MM.1S (cell line): ENCODE measurements around the gene SLC4A5.

Source experiments
- DNase-seq: peaks from one replicate; pipeline ENCODE4 v3.0.0-alpha.2; 2015
- H2AFZ ChIP-seq: fragments of 300-600 bp; sonication (generic); 2 replicates; pipeline ENCODE4 v1.6.0; 2016; ENCODE audit warnings: antibody characterized with exemption, low read length
- H3F3A ChIP-seq: fragments of 300-600 bp; sonication (generic); 2 replicates; pipeline ENCODE4 v1.6.1; 2016; ENCODE audit warnings: mild to moderate bottlenecking, antibody characterized with exemption, low read length, moderate library complexity, mixed read lengths; ENCODE audit not compliant: insufficient read depth
- H3K27ac ChIP-seq: fragments of 300-600 bp; sonication (generic); 2 replicates; pipeline ENCODE4 v1.5.1; 2016; ENCODE audit warnings: mild to moderate bottlenecking, low read length
- H3K27me3 ChIP-seq: fragments of 300-600 bp; sonication (generic); replicated peaks from 2 replicates; pipeline ENCODE4 v1.6.0; 2016; ENCODE audit warnings: low read length; ENCODE audit not compliant: insufficient read depth
- H3K36me3 ChIP-seq: fragments of 300-600 bp; sonication (generic); replicated peaks from 2 replicates; pipeline ENCODE4 v1.6.1; 2016; ENCODE audit warnings: mild to moderate bottlenecking, low read length, mixed read lengths; ENCODE audit not compliant: insufficient read depth
- H3K4me1 ChIP-seq: fragments of 300-600 bp; sonication (generic); 2 replicates; pipeline ENCODE4 v1.6.1; 2016; ENCODE audit warnings: low read length, mixed read lengths
- H3K4me2 ChIP-seq: fragments of 300-600 bp; sonication (generic); 2 replicates; pipeline ENCODE4 v1.6.0; 2016; ENCODE audit warnings: low read depth, low read length
- H3K4me3 ChIP-seq: fragments of 300-600 bp; sonication (generic); 2 replicates; pipeline ENCODE4 v1.5.1; 2016; ENCODE audit warnings: low read length, mixed read lengths
- H3K79me2 ChIP-seq: fragments of 300-600 bp; sonication (generic); 2 replicates; pipeline ENCODE4 v1.6.1; 2016; ENCODE audit warnings: mixed run types, low read length, mixed read lengths
- H3K9ac ChIP-seq: fragments of 300-600 bp; sonication (generic); 2 replicates; pipeline ENCODE4 v1.6.1; 2016; ENCODE audit warnings: low read length, mixed read lengths
- H3K9me2 ChIP-seq: fragments of 300-600 bp; sonication (generic); replicated peaks from 2 replicates; pipeline ENCODE4 v1.6.1; 2016; ENCODE audit warnings: mild to moderate bottlenecking, low read length, mixed read lengths; ENCODE audit not compliant: insufficient read depth
- H3K9me3 ChIP-seq: fragments of 300-600 bp; sonication (generic); replicated peaks from 2 replicates; pipeline ENCODE4 v1.6.1; 2016; ENCODE audit warnings: mild to moderate bottlenecking, low read length, mixed read lengths; ENCODE audit not compliant: insufficient read depth
- H4K20me1 ChIP-seq: fragments of 300-600 bp; sonication (generic); 2 replicates; pipeline ENCODE4 v1.6.1; 2016; ENCODE audit warnings: mild to moderate bottlenecking, low read length, moderate library complexity, mixed read lengths; ENCODE audit not compliant: insufficient read depth
- CTCF ChIP-seq: fragments of 300-600 bp; sonication (generic); IDR thresholded peaks from 2 replicates; pipeline ENCODE4 v1.5.1; 2016; ENCODE audit warnings: antibody characterized with exemption, low read length, mixed read lengths
- EZH2 ChIP-seq: fragments of 300-600 bp; sonication (generic); optimal IDR thresholded peaks from 2 replicates; pipeline ENCODE3; 2017; ENCODE audit warnings: low read depth, mild to moderate bottlenecking, antibody characterized with exemption, low read length, mixed read lengths
- EZH2phosphoT487 ChIP-seq: fragments of 300-600 bp; sonication (generic); IDR thresholded peaks from 2 replicates; pipeline ENCODE4 v1.6.1; 2018; ENCODE audit warnings: antibody characterized with exemption, low read length

SLC4A5 gene

DNA sequence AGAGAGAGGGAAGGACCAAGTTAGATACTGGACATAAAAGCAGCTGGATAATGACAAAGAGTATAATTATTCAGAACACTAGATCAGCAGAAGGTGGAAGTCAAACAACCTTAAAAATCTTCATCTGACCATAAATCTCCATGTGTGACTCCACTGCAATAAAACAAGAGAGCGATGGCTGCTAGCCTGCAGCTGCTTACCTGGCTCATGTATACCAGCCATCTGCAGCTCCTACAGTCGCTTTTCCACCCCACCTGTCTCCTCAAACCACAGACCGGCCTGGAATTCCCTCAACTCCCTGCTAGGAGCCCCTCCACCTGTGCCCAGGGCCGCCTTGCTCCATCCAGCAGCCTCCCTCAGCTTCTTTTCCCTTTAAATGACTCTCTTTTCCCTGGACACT, 64.5 kb downstream of the SLC4A5 start:
- Histone ChIP-seq H3K27ac (no peak overlapping the region), H3F3A (no peaks in the 10 kb centered on the region), H3K9me3 (no peaks in the 10 kb centered on the region), H4K20me1 (no peaks in the 10 kb centered on the region), H3K27me3 (no peaks in the 10 kb centered on the region), H3K79me2 (no peaks in the 10 kb centered on the region), H3K36me3 (no peaks in the 10 kb centered on the region), H3K4me2 (no peak overlapping the region), H3K4me1 (no peaks in the 10 kb centered on the region), H3K9ac (no peak overlapping the region), H2AFZ (no peak overlapping the region), H3K9me2 (no peaks in the 10 kb centered on the region), H3K4me3 (no peak overlapping the region)
- TF ChIP-seq EZH2phosphoT487: no peak
- TF ChIP-seq EZH2: no peak
- no peak for TF ChIP-seq CTCF
- no peak for DNase-seq

GRCh38 chr2:74278176-74278575, 65.0 kb downstream of the SLC4A5 start:
- Histone ChIP-seq H3K36me3 (no peaks in the 10 kb centered on the region), H3K4me1 (no peaks in the 10 kb centered on the region), H3K4me2 (no peak overlapping the region), H3K9me2 (no peaks in the 10 kb centered on the region), H3K79me2 (no peaks in the 10 kb centered on the region), H3K27me3 (no peaks in the 10 kb centered on the region), H4K20me1 (no peaks in the 10 kb centered on the region), H3F3A (no peaks in the 10 kb centered on the region), H3K9ac (no peak overlapping the region), H3K9me3 (no peaks in the 10 kb centered on the region), H3K27ac (no peak overlapping the region), H2AFZ (no peak overlapping the region), H3K4me3 (no peak overlapping the region)
- TF ChIP-seq EZH2: no peak
- TF ChIP-seq EZH2phosphoT487: no peak
- no peak for TF ChIP-seq CTCF
- no peak for DNase-seq

DNA sequence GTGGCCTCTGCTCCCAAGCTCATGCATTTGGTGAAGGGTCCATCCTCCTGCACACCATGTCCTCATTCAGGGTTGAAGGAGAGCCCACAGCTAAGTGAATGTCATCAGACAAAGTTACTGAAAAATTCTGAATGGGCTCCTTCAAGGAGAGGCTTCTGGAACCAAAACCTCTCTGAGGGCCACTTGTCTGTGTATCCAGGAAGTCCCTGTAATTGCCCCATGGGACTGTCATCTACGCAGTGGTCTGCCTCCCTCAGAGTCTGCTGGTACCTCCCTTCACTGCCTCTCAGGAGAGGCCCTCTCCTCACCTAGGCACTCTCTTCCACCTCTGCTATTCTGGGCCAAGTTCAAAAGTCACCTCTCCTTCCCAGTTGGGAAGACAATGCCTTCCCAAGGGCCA, 68.0 kb downstream of the SLC4A5 start:
- no peak for DNase-seq
- TF ChIP-seq EZH2: no peak
- no peak for TF ChIP-seq EZH2phosphoT487
- no peak for TF ChIP-seq CTCF
- no peak overlapping the region for H3K9ac ChIP-seq

DNA sequence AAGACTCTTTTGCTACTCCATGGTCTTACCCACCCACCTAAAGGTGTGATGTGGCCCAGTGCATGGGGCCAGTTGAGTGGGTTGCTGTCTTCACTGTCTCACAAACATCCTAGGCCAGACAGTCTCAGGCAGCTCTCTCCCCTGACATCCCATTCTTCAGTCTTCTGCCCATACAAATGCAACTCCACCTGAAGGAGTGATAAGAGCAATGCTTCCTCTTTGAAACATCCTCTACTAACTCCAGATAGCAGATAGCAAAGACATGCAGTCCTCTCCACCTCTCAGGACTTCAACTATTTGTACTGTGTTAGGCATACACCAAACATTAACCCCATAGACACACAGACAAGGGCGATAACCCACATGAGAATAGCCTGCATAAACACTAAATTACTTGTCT, 73.5 kb downstream of the SLC4A5 start:
- Histone ChIP-seq H3K4me3 (no peak overlapping the region), H3K9ac (no peak overlapping the region), H3K79me2 (no peaks in the 10 kb centered on the region), H4K20me1 (no peaks in the 10 kb centered on the region), H3K9me3 (no peaks in the 10 kb centered on the region), H3K27me3 (no peaks in the 10 kb centered on the region), H3K4me2 (no peak overlapping the region), H3K4me1 (no peaks in the 10 kb centered on the region), H3K36me3 (no peaks in the 10 kb centered on the region), H3K27ac (no peak overlapping the region), H3F3A (no peaks in the 10 kb centered on the region), H2AFZ (no peak overlapping the region), H3K9me2 (no peaks in the 10 kb centered on the region)
- no peak for TF ChIP-seq EZH2phosphoT487
- TF ChIP-seq EZH2: no peak
- no peak for TF ChIP-seq CTCF
- no peak for DNase-seq

More for the DNA sequence above, 68.0 kb downstream of the SLC4A5 start:
- Histone ChIP-seq H3K4me2 (no peak overlapping the region), H3K9me3 (no peaks in the 10 kb centered on the region), H3K36me3 (no peaks in the 10 kb centered on the region), H3K4me1 (no peaks in the 10 kb centered on the region), H3K27me3 (no peaks in the 10 kb centered on the region), H3K79me2 (no peaks in the 10 kb centered on the region), H3F3A (no peaks in the 10 kb centered on the region), H3K4me3 (no peak overlapping the region), H3K9me2 (no peaks in the 10 kb centered on the region), H2AFZ (no peak overlapping the region), H4K20me1 (no peaks in the 10 kb centered on the region), H3K27ac (no peak overlapping the region)
